ENCODE data around the gene EPC2.

GRCh38 chr2:148730085-148730484 is 85.5 kb downstream of the EPC2 start:
- TF ChIP-seq CTCF (IDR thresholded peaks at IDR 0.05; ENCODE audit: low read depth, low read length, poor library complexity, severe bottlenecking) (no peak), EZH2phosphoT487 (IDR thresholded peaks at IDR 0.05; ENCODE audit: borderline replicate concordance, low read length) (no peak)
